ENCODE measurements around the gene ARID1B.
A peak's percentile ranks its signal among the peaks of the same experiment; 100 is the strongest.

The ARID1B gene

GRCh38 chr6:156879186-156879585, 102.0 kb downstream of the ARID1B start:
- no peak for DNase-seq (ENCODE audit: low spot score)

GRCh38 chr6:156879591-156879990, 102.4 kb downstream of the ARID1B start:
- no peak for DNase-seq (ENCODE audit: low spot score)

- no peak for DNase-seq (ENCODE audit: low spot score)
These were observed 103.7 kb downstream of the ARID1B start for GRCh38 chr6:156880913-156881312.

- no peak for DNase-seq (ENCODE audit: low spot score)
These were observed 104.8 kb downstream of the ARID1B start for GRCh38 chr6:156881687-156882629.

GRCh38 chr6:156883497-156884252, 106.5 kb downstream of the ARID1B start:
- DNase-seq (ENCODE audit: low spot score) = no peak

- DNase-seq (ENCODE audit: low spot score) = no peak
These were observed 107.1 kb downstream of the ARID1B start for GRCh38 chr6:156884306-156884705.

GRCh38 chr6:156885562-156885961, 108.4 kb downstream of the ARID1B start:
- DNase-seq (ENCODE audit: low spot score) = no peak

GRCh38 chr6:156886409-156886808, 109.2 kb downstream of the ARID1B start:
- peak; percentile 86 for DNase-seq (ENCODE audit: low spot score)

GRCh38 chr6:156887623-156888269, 110.6 kb downstream of the ARID1B start:
- DNase-seq (ENCODE audit: low spot score) = no peak

- DNase-seq (ENCODE audit: low spot score) = no peak
These were observed 112.3 kb downstream of the ARID1B start for GRCh38 chr6:156889469-156889868.

GRCh38 chr6:156889986-156890385, 112.8 kb downstream of the ARID1B start:
- no peak for DNase-seq (ENCODE audit: low spot score)

GRCh38 chr6:156890627-156891314, 113.6 kb downstream of the ARID1B start:
- DNase-seq (ENCODE audit: low spot score) = no peak

GRCh38 chr6:156897907-156898531, 120.8 kb downstream of the ARID1B start:
- no peak for DNase-seq (ENCODE audit: low spot score)

- DNase-seq (ENCODE audit: low spot score) = no peak
These were observed 121.9 kb downstream of the ARID1B start for GRCh38 chr6:156899071-156899470.

GRCh38 chr6:156899532-156900135, 122.5 kb downstream of the ARID1B start:
- no peak for DNase-seq (ENCODE audit: low spot score)

- DNase-seq (ENCODE audit: low spot score) = no peak
These were observed 123.1 kb downstream of the ARID1B start for GRCh38 chr6:156900292-156900691.

- no peak for DNase-seq (ENCODE audit: low spot score)
These were observed 124.3 kb downstream of the ARID1B start for GRCh38 chr6:156901309-156902019.

- no peak for DNase-seq (ENCODE audit: low spot score)
These were observed 125.6 kb downstream of the ARID1B start for GRCh38 chr6:156902782-156903181.

GRCh38 chr6:156904176-156904967, 127.2 kb downstream of the ARID1B start:
- no peak for DNase-seq (ENCODE audit: low spot score)

GRCh38 chr6:156905801-156906200, 128.6 kb downstream of the ARID1B start:
- no peak for DNase-seq (ENCODE audit: low spot score)
